ENCODE results near the gene DNAH8. TPM values are rescaled to one million over a fixed set of nuclear protein-coding genes. Genes with fewer than 3 reads are reported as not detected.
A peak's percentile ranks its signal among the peaks of the same experiment; 100 is the strongest.

The DNAH8 gene
- polyA plus RNA-seq, 3 donors: 0.31 to 0.79 (median 0.37) TPM

GRCh38 chr6:38968702-38969149 lies 253.6 kb downstream of the DNAH8 start:
- DNase-seq: no peak

GRCh38 chr6:38973178-38974057 lies 258.3 kb downstream of the DNAH8 start:
- DNase-seq: peak; percentile 35

GRCh38 chr6:38974389-38975151 lies 259.5 kb downstream of the DNAH8 start:
- no peak for DNase-seq

GRCh38 chr6:38975621-38976049 lies 260.5 kb downstream of the DNAH8 start:
- no peak for DNase-seq

- no peak for DNase-seq
These were observed 260.9 kb downstream of the DNAH8 start for GRCh38 chr6:38976051-38976450.

- no peak for DNase-seq
These were observed 261.8 kb downstream of the DNAH8 start for GRCh38 chr6:38976801-38977500.

GRCh38 chr6:38978139-38978704 lies 263.1 kb downstream of the DNAH8 start:
- DNase-seq: no peak

- DNase-seq: no peak
These were observed 267.4 kb downstream of the DNAH8 start for GRCh38 chr6:38982470-38982869.

GRCh38 chr6:38984723-38985122 lies 269.6 kb downstream of the DNAH8 start:
- DNase-seq: no peak

- DNase-seq: no peak
These were observed 270.7 kb downstream of the DNAH8 start for GRCh38 chr6:38985839-38986238.

GRCh38 chr6:38987503-38987902 lies 272.4 kb downstream of the DNAH8 start:
- DNase-seq: no peak

GRCh38 chr6:38988736-38989449 lies 273.8 kb downstream of the DNAH8 start:
- no peak for DNase-seq

- DNase-seq: no peak
These were observed 275.4 kb downstream of the DNAH8 start for GRCh38 chr6:38990475-38990874.

- no peak for DNase-seq
These were observed 281.6 kb downstream of the DNAH8 start for GRCh38 chr6:38996676-38997075.

GRCh38 chr6:38997128-38997761 lies 282.1 kb downstream of the DNAH8 start:
- peak; percentile 47 for DNase-seq

GRCh38 chr6:39003072-39003471 lies 288.0 kb downstream of the DNAH8 start:
- DNase-seq: no peak

- DNase-seq: no peak
These were observed 288.4 kb downstream of the DNAH8 start for GRCh38 chr6:39003492-39003891.

- no peak for DNase-seq
These were observed 289.7 kb downstream of the DNAH8 start for GRCh38 chr6:39004801-39005200.

- no peak for DNase-seq
These were observed 290.7 kb downstream of the DNAH8 start for GRCh38 chr6:39005774-39006173.

GRCh38 chr6:39007575-39007974 lies 292.5 kb downstream of the DNAH8 start:
- DNase-seq: no peak

- no peak for DNase-seq
These were observed 293.6 kb downstream of the DNAH8 start for GRCh38 chr6:39008737-39009136.
